Measurements from ENCODE around the gene NFKBIZ.
"Not testable (repeated sequence)": the region's sequence is repeated elsewhere in the genome, so short reads cannot be mapped to it uniquely, and the experiment has no call there.

The NFKBIZ gene

GRCh38 chr3:101861212-101861788 is 12.0 kb downstream of the NFKBIZ start:
- no peak for DNase-seq (ENCODE audit: low read depth)
- TF ChIP-seq CTCF (IDR thresholded peaks at IDR 0.05; ENCODE audit: control insufficient read depth, insufficient read depth, low read depth, low read length, missing control alignments): no peak
- no peak overlapping the region for H3K4me3 ChIP-seq (ENCODE audit: control insufficient read depth, low read depth, low read length)

- H3K4me3 ChIP-seq (ENCODE audit: control insufficient read depth, low read depth, low read length): no peak overlapping the region
- TF ChIP-seq CTCF (IDR thresholded peaks at IDR 0.05; ENCODE audit: control insufficient read depth, insufficient read depth, low read depth, low read length, missing control alignments): no peak
- DNase-seq (ENCODE audit: low read depth): no peak
Measured at GRCh38 chr3:101861789-101862415, 12.6 kb downstream of the NFKBIZ start.

- no peak for TF ChIP-seq CTCF (IDR thresholded peaks at IDR 0.05; ENCODE audit: control insufficient read depth, insufficient read depth, low read depth, low read length, missing control alignments)
- no peak for DNase-seq (ENCODE audit: low read depth)
- no peak overlapping the region for H3K4me3 ChIP-seq (ENCODE audit: control insufficient read depth, low read depth, low read length)
Measured at GRCh38 chr3:101862416-101863165, 13.3 kb downstream of the NFKBIZ start.

GRCh38 chr3:101864926-101865325 is 15.6 kb downstream of the NFKBIZ start:
- not testable (repeated sequence) for H3K4me3 ChIP-seq (ENCODE audit: control insufficient read depth, low read depth, low read length); DNase-seq (ENCODE audit: low read depth)

GRCh38 chr3:101865751-101866509 is 16.6 kb downstream of the NFKBIZ start:
- TF ChIP-seq CTCF (IDR thresholded peaks at IDR 0.05; ENCODE audit: control insufficient read depth, insufficient read depth, low read depth, low read length, missing control alignments): no peak
- H3K4me3 ChIP-seq (ENCODE audit: control insufficient read depth, low read depth, low read length): no peak overlapping the region
- no peak for DNase-seq (ENCODE audit: low read depth)

GRCh38 chr3:101867511-101867910 is 18.2 kb downstream of the NFKBIZ start:
- TF ChIP-seq CTCF (IDR thresholded peaks at IDR 0.05; ENCODE audit: control insufficient read depth, insufficient read depth, low read depth, low read length, missing control alignments): no peak
- no peak overlapping the region for H3K4me3 ChIP-seq (ENCODE audit: control insufficient read depth, low read depth, low read length)
- no peak for DNase-seq (ENCODE audit: low read depth)

Measured in AG09309 (cell line).